Measurements from ENCODE around the gene ZNF747. TPM values are rescaled to one million over a fixed set of nuclear protein-coding genes. Genes with fewer than 3 reads are reported as not detected.

ZNF747 gene
- total RNA-seq, 1 experiment from 2014 or later = 8.9 TPM

GRCh38 chr16:30491744-30492308 is 42.8 kb downstream of the ZNF747 start:
- ChIA-PET CTCF (no interaction called here), POLR2A (ENCODE audit: unreplicated experiment) (no interaction called here)
- TF ChIP-seq EZH2phosphoT487 (IDR thresholded peaks at IDR 0.05; ENCODE audit: borderline replicate concordance, low read length) = no peak
- no peak for TF ChIP-seq CTCF (conservative IDR thresholded peaks at IDR 0.05; ENCODE audit: low read depth, low read length)
- TF ChIP-seq EZH2 (IDR thresholded peaks at IDR 0.05; ENCODE audit: low read length, unreplicated experiment) = no peak

DNA sequence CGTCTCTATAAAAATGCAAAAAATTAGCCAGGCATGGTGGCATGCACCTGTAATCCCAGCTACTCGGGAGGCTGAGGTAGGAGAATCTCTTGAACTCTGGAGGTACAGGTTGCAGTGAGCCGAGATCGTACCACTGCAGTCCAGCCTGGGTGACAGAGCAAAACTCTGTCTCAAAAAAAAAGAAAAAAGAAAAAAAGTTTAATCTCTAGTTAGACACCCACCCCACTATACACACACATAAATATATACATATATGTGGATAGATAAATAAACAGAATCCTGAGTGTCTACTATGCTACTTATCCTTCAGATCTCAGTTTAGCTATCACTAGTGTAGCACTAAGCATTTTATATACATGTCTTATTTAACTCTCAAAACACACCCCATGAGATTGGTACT is 43.4 kb downstream of the ZNF747 start:
- Histone ChIP-seq H3K27ac (ENCODE audit: low read length) (no peak overlapping the region), H3K9ac (ENCODE audit: low read length) (no peak overlapping the region), H2AFZ (ENCODE audit: low read length) (no peak overlapping the region), H4K20me1 (ENCODE audit: low read length) (no peaks in the 10 kb centered on the region), H3K79me2 (ENCODE audit: low read length) (no peaks in the 10 kb centered on the region), H3K4me1 (ENCODE audit: insufficient read depth, low read length) (peaks cover 6% of the 10 kb centered on the region), H3K27me3 (ENCODE audit: low read length) (no peaks in the 10 kb centered on the region), H3K9me3 (ENCODE audit: low read length) (no peaks in the 10 kb centered on the region), H3K4me3 (ENCODE audit: low read length) (no peak overlapping the region), H3K36me3 (ENCODE audit: low read depth, low read length) (no peaks in the 10 kb centered on the region), H3K4me2 (ENCODE audit: low read length) (no peak overlapping the region), H3K9me2 (replicated peaks; ENCODE audit: low read length) (no peaks in the 10 kb centered on the region), H3F3A (ENCODE audit: low read length, unreplicated experiment) (no peaks in the 10 kb centered on the region)
- no peak for ATAC-seq
- ChIA-PET CTCF (no interaction called here), POLR2A (ENCODE audit: unreplicated experiment) (no interaction called here)
- no peak for DNase-seq
- no TSS peak for BruUV-seq (replicated peaks)
- intact Hi-C loops (cut with micrococcal nuclease) = no loop called here
- TF ChIP-seq EZH2phosphoT487 (IDR thresholded peaks at IDR 0.05; ENCODE audit: borderline replicate concordance, low read length) (no peak), CTCF (conservative IDR thresholded peaks at IDR 0.05; ENCODE audit: low read depth, low read length) (no peak), EZH2 (IDR thresholded peaks at IDR 0.05; ENCODE audit: low read length, unreplicated experiment) (no peak)

More at GRCh38 chr16:30491744-30492308, 42.8 kb downstream of the ZNF747 start:
- Histone ChIP-seq H3K4me3 (ENCODE audit: low read length) (no peak overlapping the region), H3K36me3 (ENCODE audit: low read depth, low read length) (no peaks in the 10 kb centered on the region), H3K9me2 (replicated peaks; ENCODE audit: low read length) (no peaks in the 10 kb centered on the region), H3K4me2 (ENCODE audit: low read length) (0 out of 2 replicates have a peak overlapping the region, but pooled peaks have one; percentile 19), H4K20me1 (ENCODE audit: low read length) (no peaks in the 10 kb centered on the region), H3K27me3 (ENCODE audit: low read length) (no peaks in the 10 kb centered on the region), H2AFZ (ENCODE audit: low read length) (no peak overlapping the region), H3K4me1 (ENCODE audit: insufficient read depth, low read length) (peaks cover 6% of the 10 kb centered on the region), H3K27ac (ENCODE audit: low read length) (no peak overlapping the region), H3K79me2 (ENCODE audit: low read length) (no peaks in the 10 kb centered on the region), H3F3A (ENCODE audit: low read length, unreplicated experiment) (no peaks in the 10 kb centered on the region), H3K9ac (ENCODE audit: low read length) (no peak overlapping the region), H3K9me3 (ENCODE audit: low read length) (no peaks in the 10 kb centered on the region)
- no TSS peak for BruUV-seq (replicated peaks)
- intact Hi-C loops (cut with micrococcal nuclease) = no loop called here
- DNase-seq = peak; percentile 79
- ATAC-seq = peak; percentile 79

DNA sequence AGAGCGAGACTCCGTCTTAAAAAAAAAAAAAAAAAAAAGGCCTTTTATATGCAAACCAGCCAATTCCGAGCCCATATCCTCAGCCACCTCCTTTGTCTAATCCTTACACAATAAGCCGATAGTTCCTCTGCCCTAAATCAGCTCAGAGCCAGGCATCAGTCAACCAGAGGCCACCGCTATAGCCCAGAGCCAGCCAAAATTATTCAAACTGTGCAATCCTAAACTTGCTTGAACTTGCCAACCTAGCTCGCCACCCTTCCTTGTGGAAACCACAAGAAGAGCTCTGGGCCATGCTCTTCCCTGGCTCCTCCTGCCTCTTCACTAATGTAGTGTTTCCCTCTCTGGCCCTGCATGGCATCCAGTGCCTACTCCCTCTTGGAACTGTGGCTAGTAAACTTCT is 44.4 kb downstream of the ZNF747 start:
- H3K9me3 ChIP-seq (ENCODE audit: low read length) = no peaks in the 10 kb centered on the region
- no peak overlapping the region for H3K27ac ChIP-seq (ENCODE audit: low read length)
- POLR2A ChIA-PET (ENCODE audit: unreplicated experiment) = no interaction called here
- H3K4me1 ChIP-seq (ENCODE audit: insufficient read depth, low read length) = peaks cover 6% of the 10 kb centered on the region
- no peaks in the 10 kb centered on the region for H3K36me3 ChIP-seq (ENCODE audit: low read depth, low read length)
- no peaks in the 10 kb centered on the region for H4K20me1 ChIP-seq (ENCODE audit: low read length)
- H2AFZ ChIP-seq (ENCODE audit: low read length) = no peak overlapping the region
- H3K4me2 ChIP-seq (ENCODE audit: low read length) = no peak overlapping the region
- no TSS peak for BruUV-seq (replicated peaks)
- no peaks in the 10 kb centered on the region for H3K9me2 ChIP-seq (replicated peaks; ENCODE audit: low read length)
- no peaks in the 10 kb centered on the region for H3K79me2 ChIP-seq (ENCODE audit: low read length)
- intact Hi-C loops (cut with micrococcal nuclease) = no loop called here
- no peaks in the 10 kb centered on the region for H3K27me3 ChIP-seq (ENCODE audit: low read length)
- H3K9ac ChIP-seq (ENCODE audit: low read length) = no peak overlapping the region
- no peak for DNase-seq
- TF ChIP-seq EZH2phosphoT487 (IDR thresholded peaks at IDR 0.05; ENCODE audit: borderline replicate concordance, low read length) = no peak
- no peak for TF ChIP-seq EZH2 (IDR thresholded peaks at IDR 0.05; ENCODE audit: low read length, unreplicated experiment)
- CTCF ChIA-PET = no interaction called here
- no peaks in the 10 kb centered on the region for H3F3A ChIP-seq (ENCODE audit: low read length, unreplicated experiment)
- no peak for ATAC-seq
- H3K4me3 ChIP-seq (ENCODE audit: low read length) = no peak overlapping the region
